SKM-1 treated with dmso at 0.1 percent for 144 hours (cell line): ENCODE measurements around the gene FAM120B.

ENCODE experiments used
- DNase-seq: peaks from one replicate; lab custom pipeline; 2025; ENCODE audit not compliant: unreplicated experiment; lab: John Stamatoyannopoulos, UW

Gene FAM120B

DNA sequence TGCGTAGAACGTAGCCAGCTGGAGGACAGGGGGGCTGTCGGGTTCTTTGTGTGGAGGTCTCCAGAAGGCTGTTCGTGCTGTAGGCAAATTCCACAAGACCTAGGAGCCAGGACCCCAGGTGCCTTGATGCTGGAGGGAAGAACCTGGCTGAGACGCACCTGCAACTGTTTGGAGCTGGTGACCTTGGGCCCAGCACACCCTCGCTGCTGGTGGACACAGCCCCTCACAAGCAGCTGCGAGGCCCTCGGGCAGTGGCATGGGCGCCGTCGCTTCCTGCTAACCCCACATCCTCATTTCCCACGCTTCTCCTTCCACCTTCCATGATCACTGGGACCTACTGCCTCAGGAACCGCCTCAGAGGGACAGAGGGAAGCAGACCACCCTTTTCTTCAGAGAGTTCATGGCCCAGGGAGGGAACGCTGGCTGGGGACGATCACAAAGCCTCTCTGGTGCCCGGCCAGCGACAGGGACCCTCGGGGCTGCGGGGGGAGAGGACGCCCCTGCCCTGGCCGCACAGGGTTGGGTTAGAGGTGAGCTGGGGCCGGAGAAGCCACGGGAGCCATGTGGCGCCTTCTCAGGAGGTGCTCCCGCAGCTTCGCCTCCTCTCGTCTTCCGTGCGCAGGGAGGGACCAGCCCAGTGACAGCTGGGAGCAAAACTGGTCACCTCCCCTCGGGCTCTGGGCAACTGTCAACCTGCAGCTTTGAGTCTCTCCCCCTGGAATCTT, 34.1 kb upstream of the FAM120B start:
- DNase-seq = no peak

DNA sequence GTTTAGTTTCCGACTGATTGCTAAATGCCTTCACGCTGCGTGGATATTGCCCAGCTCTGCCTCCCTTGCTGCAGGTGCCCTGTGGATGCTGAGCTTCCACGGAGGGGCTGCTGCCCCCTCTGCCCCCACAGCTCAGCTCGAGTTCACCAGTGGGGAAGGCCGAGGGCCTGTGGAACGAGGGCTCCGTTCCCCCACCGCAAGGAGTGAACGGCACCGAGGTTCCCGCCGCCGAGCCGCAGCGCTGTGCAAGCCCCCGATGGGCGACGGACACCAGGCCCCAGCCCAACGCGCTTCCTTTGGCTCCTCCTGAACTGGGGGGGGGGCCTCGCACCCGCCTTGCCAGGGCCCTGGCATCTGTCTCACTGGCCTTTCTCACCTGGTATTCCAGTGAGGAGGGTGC, 33.4 kb upstream of the FAM120B start:
- no peak for DNase-seq

DNA sequence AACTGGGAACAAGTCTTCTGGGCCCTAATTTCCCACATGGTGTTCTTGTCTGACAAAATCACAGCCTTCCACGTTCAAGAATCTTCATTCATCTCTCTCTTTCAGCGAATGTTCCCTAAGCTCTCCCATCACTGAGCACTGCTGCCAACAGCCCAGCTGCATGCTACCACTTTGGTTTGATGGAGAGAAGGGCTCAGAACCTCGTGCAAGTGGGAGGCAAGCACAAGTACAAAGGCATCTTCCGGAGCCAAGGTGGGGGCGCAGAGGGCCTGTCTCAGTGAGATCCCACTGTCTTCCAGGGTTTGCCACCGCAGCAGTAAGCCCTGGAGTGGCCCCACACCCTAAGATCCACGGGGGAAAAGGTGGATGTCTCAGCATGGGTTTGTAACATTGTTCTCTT, 32.9 kb upstream of the FAM120B start:
- no peak for DNase-seq

DNA sequence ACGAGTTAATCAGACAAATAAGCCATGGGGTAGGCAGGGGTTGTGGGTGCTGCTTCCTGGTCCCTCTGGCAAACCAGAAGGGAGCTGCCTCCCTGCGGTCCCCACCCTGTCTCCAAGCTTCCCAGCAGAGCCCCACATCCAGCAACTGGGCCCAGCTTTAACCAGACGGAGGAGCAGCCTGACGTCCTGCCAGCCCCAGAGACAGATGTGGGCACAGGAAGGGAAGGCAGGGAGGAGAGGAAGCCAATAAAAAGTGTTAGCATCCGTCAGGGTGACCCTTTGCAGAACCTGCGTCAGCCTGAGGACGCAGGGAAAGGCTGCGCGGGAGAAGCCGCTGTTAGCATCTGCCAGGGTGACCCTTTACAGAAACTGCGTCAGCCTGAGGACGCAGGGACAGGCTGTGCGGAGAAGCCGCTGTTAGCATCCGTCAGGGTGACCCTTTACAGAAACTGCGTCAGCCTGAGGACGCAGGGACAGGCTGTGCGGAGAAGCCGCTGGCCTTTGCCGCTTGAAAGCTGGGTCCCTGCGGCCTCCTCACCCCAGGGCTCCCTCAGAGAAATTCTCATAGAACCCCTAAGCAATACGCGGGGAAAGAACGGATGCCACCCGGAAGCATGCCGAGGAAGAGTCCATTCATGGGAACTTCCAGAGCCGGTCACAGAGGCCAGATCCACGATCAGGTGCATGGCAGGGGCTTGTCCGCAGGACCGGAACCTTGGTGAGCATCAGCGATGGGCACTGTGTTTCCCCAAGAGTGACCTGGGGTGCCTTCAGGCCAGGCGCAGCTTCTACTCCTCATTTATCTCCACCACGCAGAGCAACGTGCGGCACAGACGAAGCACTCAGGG, 31.6 kb upstream of the FAM120B start:
- no peak for DNase-seq

DNA sequence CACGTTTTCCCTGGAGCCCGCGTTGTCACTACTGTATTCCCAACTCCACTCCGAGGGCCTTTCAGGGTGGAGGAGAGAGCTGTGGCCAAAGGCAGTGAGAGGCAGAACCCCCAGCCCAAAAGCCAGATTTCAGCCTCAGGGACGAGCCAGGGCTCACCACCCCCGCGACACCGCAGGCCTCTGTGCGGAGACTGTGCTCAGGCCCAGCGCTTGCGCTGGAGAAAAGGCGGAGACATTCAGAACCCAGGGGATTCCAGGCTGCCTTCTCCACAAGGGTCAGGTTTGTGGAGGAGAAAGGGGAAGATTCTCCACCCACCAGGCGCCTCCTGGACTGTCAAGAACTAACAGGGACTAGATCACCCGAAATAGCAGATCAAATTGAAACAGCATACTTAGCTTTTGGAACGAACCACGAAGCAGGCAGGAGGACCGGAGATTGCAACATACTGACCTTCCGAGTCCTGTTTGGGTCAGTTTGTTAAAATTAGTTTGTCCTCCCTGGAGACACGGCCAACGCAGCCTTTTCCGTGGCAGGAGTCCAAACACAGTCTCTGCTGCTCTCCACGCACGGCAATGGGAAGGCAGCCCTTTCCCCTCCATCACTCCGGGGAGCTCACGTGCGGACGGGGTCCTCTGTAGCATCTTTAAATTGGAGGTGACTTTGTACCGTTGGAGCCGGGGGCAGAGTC, 30.0 kb upstream of the FAM120B start:
- DNase-seq = no peak

DNA sequence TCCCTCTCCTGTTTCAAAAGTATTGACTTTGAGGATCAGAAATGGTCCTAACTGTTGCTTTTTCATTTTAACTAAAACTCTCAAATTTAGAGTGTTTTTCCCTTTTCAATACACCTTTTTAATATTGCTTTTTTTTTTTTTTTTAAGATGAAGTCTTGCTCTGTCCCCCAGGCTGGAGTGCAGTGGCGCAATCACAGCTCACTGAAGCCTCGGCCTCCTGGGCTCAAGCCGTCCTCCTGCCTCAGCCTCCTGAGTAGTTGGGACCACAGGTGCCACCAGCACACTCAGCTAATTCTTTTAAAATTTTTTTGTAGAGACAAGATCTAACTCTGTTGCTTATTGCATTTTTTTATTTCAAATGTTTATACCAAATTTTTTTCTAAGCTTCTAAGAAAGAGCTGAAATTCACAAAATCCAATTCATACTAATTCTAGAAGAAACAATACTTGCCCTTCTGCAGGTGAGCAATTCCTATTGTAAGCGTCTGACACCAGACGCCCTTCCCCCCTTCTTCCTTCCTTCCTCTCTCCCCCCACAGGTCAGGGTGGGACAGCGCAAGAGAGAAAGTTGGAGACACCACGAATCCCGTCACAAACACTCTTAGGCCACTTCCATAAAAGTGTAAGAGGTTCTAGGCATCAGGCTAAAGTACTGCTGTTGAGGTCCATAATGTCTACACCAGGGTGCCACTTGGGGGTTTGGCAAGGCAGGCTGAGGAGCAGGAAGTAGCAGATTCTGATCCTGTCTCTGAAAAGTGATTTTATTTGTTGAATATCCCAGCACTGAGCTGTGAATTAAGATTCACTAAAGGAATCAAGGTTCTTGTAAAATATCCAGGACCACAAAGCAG, 28.4 kb upstream of the FAM120B start:
- DNase-seq = no peak

DNA sequence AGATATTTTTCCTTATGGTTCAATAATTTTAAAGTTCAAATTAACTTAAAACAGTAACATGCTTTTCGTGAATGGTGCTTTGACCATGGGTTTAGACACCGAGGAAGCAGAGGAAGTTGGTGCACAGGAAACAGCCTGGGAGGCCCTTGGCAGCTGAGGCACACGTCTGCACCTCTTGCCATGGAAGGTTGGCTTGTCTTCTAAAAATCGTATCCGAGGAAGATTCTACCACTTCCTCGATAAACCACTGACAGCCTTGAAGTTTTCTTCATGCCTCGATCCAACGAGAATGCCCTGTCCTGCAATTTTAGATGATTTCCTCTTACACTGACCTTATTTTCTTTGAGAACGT, 27.8 kb upstream of the FAM120B start:
- no peak for DNase-seq

DNA sequence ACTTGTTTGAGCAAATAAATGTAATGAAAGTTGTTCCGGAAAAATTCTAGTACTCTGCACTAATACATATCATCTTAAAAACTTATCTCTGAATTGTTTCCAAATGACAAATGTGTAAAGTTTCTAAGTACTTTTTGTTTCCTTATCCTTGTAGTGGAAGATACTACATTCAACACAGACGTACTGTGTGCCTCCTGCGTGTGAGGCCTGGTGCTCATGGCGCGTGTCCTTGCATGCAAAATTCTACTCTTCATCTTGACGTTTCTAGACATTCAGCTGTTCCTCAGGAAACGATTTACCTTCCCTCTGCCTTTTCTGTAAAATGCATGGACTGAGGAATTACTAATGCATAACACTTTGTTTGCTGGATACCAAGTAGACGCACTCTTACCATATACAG, 27.1 kb upstream of the FAM120B start:
- no peak for DNase-seq

DNA sequence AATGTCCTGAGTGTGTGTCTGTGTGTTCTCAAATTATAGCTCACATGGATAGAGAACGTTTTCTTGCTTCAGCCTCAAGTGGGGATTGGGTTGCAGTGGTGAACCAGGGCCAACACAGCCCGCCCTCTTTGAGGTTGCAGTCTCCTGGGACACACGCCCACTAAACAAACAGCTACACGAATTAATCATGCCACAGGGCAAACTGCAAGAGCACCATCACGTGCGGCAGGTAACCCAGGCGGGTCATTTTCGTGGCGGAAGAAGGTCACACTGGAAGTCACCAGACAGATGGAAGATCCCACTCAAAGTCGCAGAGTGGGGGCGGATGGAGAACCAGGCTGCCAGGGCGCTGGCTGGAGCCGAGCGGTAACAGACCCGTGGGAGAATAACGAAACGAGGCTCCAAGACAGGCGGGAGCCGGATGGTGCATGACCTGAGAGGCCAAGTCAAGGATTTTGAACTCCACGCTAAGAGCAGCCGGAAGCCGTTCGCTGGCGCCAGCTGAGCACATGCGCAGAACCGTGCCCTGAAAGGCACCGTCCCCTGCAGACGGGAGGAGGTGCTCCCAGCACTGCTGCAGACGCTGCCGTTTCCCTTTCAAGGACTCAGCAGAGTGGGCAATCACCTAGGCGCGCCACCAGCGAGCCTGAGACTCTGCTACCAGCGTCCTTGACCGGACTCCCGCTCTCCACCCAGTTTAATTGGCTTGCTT, 26.4 kb upstream of the FAM120B start:
- DNase-seq = no peak

DNA sequence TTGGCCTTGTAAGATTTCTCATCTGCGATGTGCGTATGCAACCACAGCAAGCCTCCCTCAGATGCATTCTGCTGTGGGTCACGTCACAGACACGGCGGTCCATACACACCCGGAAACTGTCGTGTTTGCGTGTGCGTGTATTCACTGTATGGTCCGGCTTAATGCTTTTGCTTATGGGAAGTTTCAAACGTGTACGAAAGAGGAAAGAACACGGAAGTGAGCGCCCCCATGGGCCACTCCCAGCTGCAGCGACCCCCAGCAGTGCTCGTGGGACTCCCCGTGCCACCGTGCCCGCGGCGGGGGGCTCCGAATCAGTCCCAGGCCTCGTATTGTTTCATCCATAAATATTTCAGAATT, 25.9 kb upstream of the FAM120B start:
- no peak for DNase-seq

DNA sequence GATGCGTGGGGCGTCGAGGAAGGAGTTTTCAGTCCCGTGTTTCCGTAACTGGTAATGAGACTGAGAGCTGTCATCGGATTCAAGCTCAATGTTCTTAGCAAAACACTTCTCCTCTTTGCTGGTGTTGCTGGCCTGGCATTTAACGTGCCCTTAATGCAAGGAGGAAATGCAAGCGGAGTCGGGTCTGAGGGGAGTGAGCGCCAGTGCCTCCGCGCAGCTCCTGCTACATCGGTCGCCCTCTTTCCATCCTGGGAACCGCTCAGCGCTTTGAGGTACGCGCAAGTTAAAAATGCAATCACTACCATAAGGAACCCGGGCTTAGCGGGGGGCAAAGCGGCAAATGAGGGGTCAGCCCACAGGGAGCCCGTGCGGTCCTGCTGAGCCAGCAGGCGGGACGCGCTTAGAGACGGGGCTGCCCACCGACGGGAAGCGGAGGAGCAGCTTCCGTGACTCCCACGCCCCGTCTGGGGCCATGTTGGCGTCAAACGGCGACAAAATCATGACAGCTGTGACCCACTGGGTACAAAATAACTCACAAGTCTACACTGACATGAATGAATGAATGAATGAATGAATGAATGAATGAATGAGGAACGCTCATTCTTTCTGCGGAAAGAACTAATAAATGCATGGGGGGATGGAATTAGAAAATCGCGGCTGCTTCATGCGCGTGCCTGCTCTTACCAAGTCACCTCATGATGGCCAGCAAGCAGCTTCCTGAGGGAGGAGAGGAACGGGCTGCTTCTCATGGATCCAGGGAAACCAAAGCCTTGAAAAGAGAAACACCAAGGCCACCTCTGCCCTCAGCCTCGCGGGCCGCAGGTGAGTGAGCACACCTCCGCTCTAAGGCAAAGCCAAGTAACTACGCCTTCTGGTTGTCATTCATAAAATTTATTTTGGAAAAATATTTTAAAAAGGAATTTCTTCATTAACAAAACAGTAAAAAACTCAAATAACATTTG, 24.9 kb upstream of the FAM120B start:
- no peak for DNase-seq

DNA sequence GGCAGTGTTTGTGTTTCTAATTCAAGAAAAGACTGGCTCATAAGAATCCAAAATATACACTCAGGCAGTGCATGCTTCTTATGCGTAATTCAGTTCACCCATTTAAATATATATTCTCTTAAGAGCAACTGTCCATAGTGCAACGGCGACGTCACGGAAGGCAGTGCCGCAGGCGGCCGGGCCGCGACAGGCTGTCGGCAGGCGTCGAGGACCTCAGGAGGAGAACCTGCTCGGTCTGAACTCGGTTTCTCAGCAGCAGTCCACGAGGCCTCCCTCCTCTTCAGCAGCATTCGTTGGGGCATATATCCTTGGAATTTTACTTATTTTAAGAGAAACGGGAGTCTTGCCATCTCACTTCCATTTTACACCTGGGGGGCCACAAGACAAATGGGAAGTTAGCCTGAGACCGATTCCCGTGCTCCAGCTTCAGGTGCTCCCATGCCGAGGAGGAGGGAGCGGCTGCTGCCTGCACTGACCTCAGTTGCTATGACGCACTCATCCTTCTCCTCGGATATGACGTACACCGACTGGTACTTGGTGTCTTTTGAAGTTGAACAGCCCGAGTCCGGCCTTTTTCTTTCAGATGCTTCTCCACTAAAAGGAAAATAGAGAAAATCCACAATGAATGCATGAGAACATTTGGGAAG, 23.9 kb upstream of the FAM120B start:
- no peak for DNase-seq

DNA sequence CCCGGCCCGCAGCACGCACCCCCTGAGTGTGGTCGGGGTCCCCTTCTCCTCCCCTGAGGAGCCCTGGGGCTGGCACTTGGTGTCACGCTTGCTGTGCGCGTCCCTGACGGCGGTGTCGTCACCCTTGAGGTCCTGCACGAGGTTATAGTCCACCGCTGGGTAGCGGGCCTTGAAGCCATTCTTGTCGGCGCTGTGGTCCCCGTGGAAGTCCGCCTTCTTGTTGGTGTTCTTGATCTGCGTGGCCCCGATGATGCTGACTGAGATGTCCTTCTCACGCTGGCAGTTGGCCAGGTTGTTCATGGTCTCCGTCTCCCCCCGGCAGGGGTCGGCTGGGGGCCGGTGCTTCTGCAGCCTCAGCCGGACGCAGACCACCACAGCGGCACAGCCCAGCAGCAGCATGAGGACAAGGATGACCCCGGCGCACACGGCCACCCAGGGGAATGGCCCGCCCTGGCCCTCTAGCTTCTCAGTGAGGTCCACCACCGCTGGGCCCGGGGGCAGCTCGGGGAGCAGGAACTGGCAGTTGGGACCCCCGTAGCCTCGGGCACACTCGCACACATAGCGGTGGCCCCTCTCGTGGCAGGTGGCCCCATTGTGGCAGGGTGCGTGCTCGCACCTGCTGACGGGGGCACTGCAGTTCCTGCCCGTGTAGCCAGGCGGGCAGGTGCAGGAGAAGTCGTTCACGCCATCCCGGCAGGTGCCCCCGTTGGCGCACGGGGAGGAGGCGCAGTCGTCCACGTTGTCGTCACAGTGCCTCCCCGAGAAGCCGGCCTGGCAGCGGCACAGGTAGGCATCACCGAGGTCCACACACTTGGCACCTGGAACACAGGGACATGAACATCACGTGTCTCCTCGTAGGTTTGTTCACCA, 23.1 kb upstream of the FAM120B start:
- DNase-seq = no peak

DNA sequence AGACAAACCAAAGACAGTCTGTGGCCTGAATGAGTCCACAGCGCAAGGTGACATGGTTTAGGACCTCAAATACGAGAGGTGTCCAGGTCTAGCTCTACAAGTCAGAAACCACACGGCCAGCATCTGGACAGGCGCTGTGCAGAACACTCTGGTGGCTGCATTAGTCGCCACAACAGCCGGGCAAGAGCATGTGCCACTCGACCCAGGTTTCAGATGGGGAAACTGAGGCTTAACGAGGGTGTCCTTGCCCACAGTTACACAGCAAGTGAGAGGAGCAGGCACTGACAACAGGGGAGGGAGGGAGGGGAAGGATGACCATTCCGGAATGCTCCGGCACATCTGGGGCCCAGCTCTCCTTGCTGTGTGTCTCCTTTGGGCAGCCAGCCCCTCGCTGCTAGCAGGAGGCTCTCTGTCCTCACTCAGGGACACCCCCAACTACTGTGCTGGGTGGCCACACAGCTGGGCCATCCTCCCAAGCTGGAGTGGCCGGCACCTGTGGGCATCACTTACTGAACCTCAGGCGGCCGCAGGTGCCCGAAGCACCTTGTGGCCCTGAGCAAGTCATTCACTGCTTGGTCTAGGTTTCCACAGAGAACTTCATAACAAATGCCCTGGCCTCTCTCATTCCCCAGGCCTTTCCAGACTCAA, 22.3 kb upstream of the FAM120B start:
- DNase-seq = no peak

DNA sequence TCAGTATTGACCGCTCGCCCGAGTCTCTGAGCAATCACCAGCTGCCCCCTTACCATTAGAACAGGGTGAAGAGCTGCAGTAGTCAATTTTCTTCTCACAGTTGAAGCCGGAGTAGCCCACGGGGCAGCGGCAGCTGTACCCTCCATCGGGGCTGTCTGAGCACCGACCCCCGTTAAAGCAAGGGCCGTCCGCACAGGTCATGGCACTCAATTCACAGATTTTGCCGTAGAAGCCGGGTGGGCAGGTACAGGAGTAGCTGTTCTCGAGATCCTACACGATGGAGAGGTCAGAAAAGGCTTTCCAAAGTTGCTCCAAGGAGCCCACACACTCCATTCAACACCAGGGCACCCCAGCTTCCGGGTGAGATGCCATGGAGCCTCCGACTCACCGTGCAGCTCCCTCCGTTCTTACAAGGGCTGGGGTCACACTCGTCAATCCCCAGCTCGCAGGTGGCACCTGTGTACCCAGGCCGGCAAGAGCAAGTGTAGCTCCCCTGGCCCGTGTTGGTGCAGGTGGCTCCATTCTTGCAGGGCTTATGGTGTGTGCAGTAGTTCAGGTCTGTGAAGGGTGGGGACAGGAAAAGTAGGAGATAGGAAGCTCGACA, 21.6 kb upstream of the FAM120B start:
- no peak for DNase-seq

DNA sequence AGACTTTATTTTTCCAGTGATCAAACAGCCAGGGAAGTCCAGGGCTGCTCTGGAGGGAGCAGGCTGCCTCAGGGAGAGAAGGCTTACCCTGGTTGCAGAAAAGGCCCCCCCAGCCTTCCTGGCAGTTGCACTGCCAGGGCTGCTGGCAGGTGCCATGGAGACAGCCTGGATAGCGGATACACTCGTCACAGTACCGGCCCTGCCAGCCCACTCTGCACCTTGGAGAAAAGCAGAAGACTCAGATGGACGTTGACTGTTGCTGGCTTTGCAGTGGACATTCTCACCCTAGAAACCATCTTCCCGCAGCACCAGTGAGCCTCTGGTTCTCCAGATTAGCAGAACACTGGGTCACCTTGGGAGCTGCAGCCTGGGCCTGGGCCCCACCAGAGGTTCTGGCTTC, 21.1 kb upstream of the FAM120B start:
- DNase-seq = no peak

DNA sequence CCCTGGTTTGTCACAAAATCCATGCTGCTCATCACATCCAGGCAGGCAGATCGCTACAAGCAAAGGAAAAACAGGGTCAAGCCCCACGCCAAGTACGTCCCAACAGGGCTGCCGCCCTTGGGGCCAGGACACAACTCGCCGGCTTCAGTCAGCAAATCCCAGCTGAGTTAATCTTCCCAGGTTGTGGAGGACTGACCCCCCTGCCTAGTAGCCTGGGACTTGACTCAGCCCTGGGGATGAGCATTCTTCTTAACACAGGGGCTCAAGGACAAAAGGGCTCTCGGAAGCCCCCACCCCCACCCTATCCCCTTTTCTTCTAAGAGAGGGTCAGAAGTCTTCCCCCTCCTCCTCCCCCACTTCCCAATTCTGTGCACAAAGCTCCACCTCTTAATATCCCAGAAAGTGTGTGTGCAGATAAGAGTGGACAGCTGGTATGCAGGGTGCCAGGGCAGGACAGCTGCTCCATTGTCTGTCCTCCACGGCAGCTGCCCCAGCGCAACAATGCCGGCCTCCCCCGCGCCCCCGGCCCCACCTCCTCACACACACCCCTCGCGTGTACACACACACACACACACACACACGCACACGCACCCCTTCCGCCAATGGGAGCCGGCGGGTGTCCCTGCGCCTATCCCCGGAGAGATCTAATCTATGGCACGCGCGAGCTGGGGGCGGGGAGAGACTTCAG, 20.2 kb upstream of the FAM120B start:
- no peak for DNase-seq
